WTC11 (cell line): ENCODE data around the gene TSACC. TPM values are rescaled to one million over a fixed set of nuclear protein-coding genes. Genes with fewer than 3 reads are reported as not detected.
"Not testable (repeated sequence)": the region's sequence is repeated elsewhere in the genome, so short reads cannot be mapped to it uniquely, and the experiment has no call there.

ENCODE experiments used
- ATAC-seq: fragments of 200-7000 bp; cut with Tn5 transposase; 2 replicates; pipeline ENCODE4 v1.10.0; 2021; ENCODE audit warnings: mild to moderate bottlenecking, moderate library complexity
- CTCF ChIA-PET: fragments of 300-600 bp; sonication (Branson Sonifier 250); formaldehyde crosslinking; loops from one replicate; lab custom pipeline; 2021; ENCODE audit warnings: antibody characterized with exemption; lab: Charles Lee
- POLR2A ChIA-PET: fragments of 350-600 bp; sonication (Branson Sonifier 250); formaldehyde crosslinking; loops from one replicate; lab custom pipeline; 2021; ENCODE audit warnings: antibody characterized with exemption; lab: Charles Lee
- DNase-seq: peaks from one replicate; pipeline ENCODE4 v3.0.0; 2021; ENCODE audit warnings: low spot score
- H3K27ac Mint-ChIP-seq: 2 replicates; pipeline ENCODE4 v1.8.0; 2021; ENCODE audit warnings: mixed read lengths
- H3K27me3 Mint-ChIP-seq: 2 replicates; pipeline ENCODE4 v1.8.0; 2021; ENCODE audit warnings: low read depth, mild to moderate bottlenecking, moderate library complexity, mixed read lengths
- H3K36me3 Mint-ChIP-seq: 2 replicates; pipeline ENCODE4 v1.8.0; 2021; ENCODE audit warnings: mixed read lengths
- H3K4me1 Mint-ChIP-seq: 2 replicates; pipeline ENCODE4 v1.8.0; 2022; ENCODE audit warnings: mixed read lengths
- H3K4me3 Mint-ChIP-seq: 2 replicates; pipeline ENCODE4 v1.8.0; 2021; ENCODE audit warnings: mild to moderate bottlenecking, moderate library complexity, mixed read lengths
- H3K9me3 Mint-ChIP-seq: 2 replicates; pipeline ENCODE4 v1.8.0; 2021; ENCODE audit warnings: mixed read lengths
- AR ChIP-seq: fragments of 250-450 bp; sonication (Bioruptor Pico); IDR thresholded peaks from 2 replicates; pipeline ENCODE4 v1.9.0; 2021; ENCODE audit warnings: mild to moderate bottlenecking
- CBFB ChIP-seq: sonication (generic); formaldehyde crosslinking; IDR thresholded peaks from 2 replicates; pipeline ENCODE4 v1.8.1; 2022; ENCODE audit warnings: mild to moderate bottlenecking, low read depth, missing genetic modification reagents
- E2F4 ChIP-seq: sonication (generic); formaldehyde crosslinking; IDR thresholded peaks from 2 replicates; pipeline ENCODE4 v1.8.1; 2022; ENCODE audit warnings: low read depth, mild to moderate bottlenecking, moderate library complexity, missing genetic modification reagents, borderline replicate concordance
- EMX1 ChIP-seq: fragments of 250-450 bp; sonication (Bioruptor Pico); IDR thresholded peaks from 2 replicates; pipeline ENCODE4 v1.8.0; 2021; ENCODE audit warnings: mild to moderate bottlenecking
- ERG ChIP-seq: fragments of 250-450 bp; sonication (Bioruptor Pico); IDR thresholded peaks from 2 replicates; pipeline ENCODE4 v1.8.0; 2021; ENCODE audit warnings: mild to moderate bottlenecking
- NR2C2 ChIP-seq: sonication (generic); formaldehyde crosslinking; IDR thresholded peaks from 2 replicates; pipeline ENCODE4 v1.8.0; 2022; ENCODE audit warnings: mild to moderate bottlenecking, missing genetic modification reagents
- PRDM15 ChIP-seq: sonication (generic); formaldehyde crosslinking; IDR thresholded peaks from 2 replicates; pipeline ENCODE4 v1.8.0; 2022; ENCODE audit warnings: missing genetic modification reagents
- TEAD4 ChIP-seq: sonication (generic); formaldehyde crosslinking; IDR thresholded peaks from 2 replicates; pipeline ENCODE4 v1.8.0; 2022; ENCODE audit warnings: mild to moderate bottlenecking, missing genetic modification reagents
- ZMAT4 ChIP-seq: fragments of 250-450 bp; sonication (Bioruptor Pico); IDR thresholded peaks from 2 replicates; pipeline ENCODE4 v1.9.0; 2021; ENCODE audit warnings: mild to moderate bottlenecking
- ZNF121 ChIP-seq: sonication (generic); formaldehyde crosslinking; IDR thresholded peaks from 2 replicates; pipeline ENCODE4 v1.8.0; 2023; ENCODE audit warnings: missing genetic modification reagents
- ZNF532 ChIP-seq: fragments of 250-450 bp; sonication (Bioruptor Pico); IDR thresholded peaks from 2 replicates; pipeline ENCODE4 v1.9.0; 2021; ENCODE audit warnings: mild to moderate bottlenecking, borderline replicate concordance
- total RNA-seq: library from RNA; stranded (reverse); gene quantifications from 3 replicates; pipeline ENCODE4 v1.2.3, GENCODE V29; 2021

Gene TSACC
- total RNA-seq, 1 experiment from 2014 or later, result 1.8 TPM

GRCh38 chr1:156319664-156320063 lies 18.7 kb upstream of the TSACC start (continued):
- TF ChIP-seq AR (CRISPR knock-in tag) (no peak), ZMAT4 (no peak), TEAD4 (CRISPR knock-in tag) (no peak), E2F4 (CRISPR knock-in tag) (no peak), ERG (CRISPR knock-in tag) (no peak), PRDM15 (CRISPR knock-in tag) (no peak), CBFB (CRISPR knock-in tag) (no peak)

GRCh38 chr1:156320560-156320959 lies 17.8 kb upstream of the TSACC start:
- no peaks in the 10 kb centered on the region for H3K27me3 Mint-ChIP-seq
- DNase-seq (no peak), ATAC-seq (no peak)
- H3K4me3 Mint-ChIP-seq, result no peak overlapping the region
- ChIA-PET CTCF (interaction anchor here (1.6 kb wide), 1 partner anchor 37 kb away, joined by 6 read pairs; the partner anchor contains the start of gene TMEM79), POLR2A (no interaction called here)
- H3K36me3 Mint-ChIP-seq, result peaks cover 83% of the 10 kb centered on the region
- no peaks in the 10 kb centered on the region for H3K4me1 Mint-ChIP-seq
- H3K27ac Mint-ChIP-seq, result no peak overlapping the region
- no peaks in the 10 kb centered on the region for H3K9me3 Mint-ChIP-seq
- TF ChIP-seq EMX1 (CRISPR knock-in tag) (no peak), NR2C2 (no peak), ZNF121 (no peak), ZNF532 (CRISPR knock-in tag) (no peak)
- TF ChIP-seq, all 79 proteins: peak for 0

- CTCF ChIA-PET, H3K4me1 Mint-ChIP-seq, DNase-seq, ATAC-seq, H3K9me3 Mint-ChIP-seq, H3K4me3 Mint-ChIP-seq, H3K27ac Mint-ChIP-seq, POLR2A ChIA-PET, H3K27me3 Mint-ChIP-seq: not testable (repeated sequence)
- peaks cover 63% of the 10 kb centered on the region for H3K36me3 Mint-ChIP-seq
Observed at GRCh38 chr1:156323179-156323578, 15.1 kb upstream of the TSACC start.
